ENCODE measurements around the gene CAPN13.

CAPN13 gene

DNA sequence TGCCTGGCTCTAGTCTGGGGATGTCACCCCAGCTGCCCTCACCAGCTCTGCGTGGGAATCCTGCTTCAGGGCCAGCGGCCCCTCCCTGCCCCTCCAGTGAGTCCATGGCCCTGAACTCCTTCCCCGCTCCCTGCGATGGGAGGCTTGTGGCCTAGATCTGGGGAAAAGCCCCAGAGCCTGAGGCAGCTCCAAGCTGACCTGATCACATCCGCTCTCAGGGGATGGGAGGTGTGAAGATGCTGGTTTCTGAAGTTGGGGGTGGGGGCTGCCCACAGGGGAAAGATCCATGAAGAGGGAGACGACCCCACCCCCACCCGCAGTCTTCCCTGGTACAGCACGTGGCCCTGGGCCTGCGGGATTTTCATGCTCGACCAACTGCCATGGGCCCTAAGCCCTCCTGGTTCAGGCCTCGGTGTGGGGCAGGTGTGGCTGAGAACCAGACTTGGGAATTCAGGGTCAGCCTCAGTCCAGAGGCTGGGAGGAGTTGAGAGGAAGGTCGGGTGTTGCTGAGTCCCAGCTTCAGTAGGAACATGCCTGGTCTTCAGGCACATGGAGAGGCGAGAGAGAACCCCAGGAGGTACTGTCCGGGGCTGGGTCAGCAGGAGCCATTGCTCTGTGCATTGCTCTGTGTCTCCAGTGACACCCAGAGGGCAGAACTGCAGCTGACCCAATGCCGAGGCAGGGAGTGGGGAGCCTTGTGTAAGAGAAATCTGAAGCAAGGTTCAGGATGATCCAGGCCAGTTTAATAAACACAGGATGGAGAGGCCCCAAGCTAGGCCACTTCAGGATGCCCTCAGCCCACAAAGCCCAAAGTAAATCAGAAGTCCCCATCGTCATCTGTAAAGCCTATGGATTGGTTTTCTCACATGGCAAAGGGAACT, 115.1 kb downstream of the CAPN13 start:
- Histone ChIP-seq H3K4me1 (ENCODE audit: control insufficient read depth, insufficient read depth, low read length) (peaks cover 3% of the 10 kb centered on the region), H3K36me3 (ENCODE audit: control insufficient read depth, insufficient read depth, low read length) (no peaks in the 10 kb centered on the region), H3K9ac (ENCODE audit: low read depth, low read length) (no peak overlapping the region), H3K27me3 (ENCODE audit: control insufficient read depth, insufficient read depth, low read length) (no peaks in the 10 kb centered on the region), H3K9me3 (ENCODE audit: control insufficient read depth, insufficient read depth, low read length) (no peaks in the 10 kb centered on the region), H3K4me3 (ENCODE audit: low read depth, low read length) (no peak overlapping the region)

- Histone ChIP-seq H3K27me3 (ENCODE audit: control insufficient read depth, insufficient read depth, low read length) (no peaks in the 10 kb centered on the region), H3K4me3 (ENCODE audit: low read depth, low read length) (no peak overlapping the region), H3K36me3 (ENCODE audit: control insufficient read depth, insufficient read depth, low read length) (no peaks in the 10 kb centered on the region), H3K9me3 (ENCODE audit: control insufficient read depth, insufficient read depth, low read length) (no peaks in the 10 kb centered on the region), H3K9ac (ENCODE audit: low read depth, low read length) (no peak overlapping the region), H3K4me1 (ENCODE audit: control insufficient read depth, insufficient read depth, low read length) (peaks cover 3% of the 10 kb centered on the region)
Observed at GRCh38 chr2:30691091-30691947, 115.9 kb downstream of the CAPN13 start.

GRCh38 chr2:30690126-30690561, 117.1 kb downstream of the CAPN13 start:
- no peaks in the 10 kb centered on the region for H3K36me3 ChIP-seq (ENCODE audit: control insufficient read depth, insufficient read depth, low read length)
- H3K4me1 ChIP-seq (ENCODE audit: control insufficient read depth, insufficient read depth, low read length) = peaks cover 7% of the 10 kb centered on the region
- H3K9me3 ChIP-seq (ENCODE audit: control insufficient read depth, insufficient read depth, low read length) = no peaks in the 10 kb centered on the region
- no peak overlapping the region for H3K4me3 ChIP-seq (ENCODE audit: low read depth, low read length)
- no peaks in the 10 kb centered on the region for H3K27me3 ChIP-seq (ENCODE audit: control insufficient read depth, insufficient read depth, low read length)
- H3K9ac ChIP-seq (ENCODE audit: low read depth, low read length) = no peak overlapping the region

- H3K27me3 ChIP-seq (ENCODE audit: control insufficient read depth, insufficient read depth, low read length) = no peaks in the 10 kb centered on the region
- peaks cover 7% of the 10 kb centered on the region for H3K4me1 ChIP-seq (ENCODE audit: control insufficient read depth, insufficient read depth, low read length)
- H3K9me3 ChIP-seq (ENCODE audit: control insufficient read depth, insufficient read depth, low read length) = no peaks in the 10 kb centered on the region
- no peak overlapping the region for H3K4me3 ChIP-seq (ENCODE audit: low read depth, low read length)
- no peak overlapping the region for H3K9ac ChIP-seq (ENCODE audit: low read depth, low read length)
- H3K36me3 ChIP-seq (ENCODE audit: control insufficient read depth, insufficient read depth, low read length) = no peaks in the 10 kb centered on the region
Observed at GRCh38 chr2:30689496-30690125, 117.6 kb downstream of the CAPN13 start.

- Histone ChIP-seq H3K9ac (ENCODE audit: low read depth, low read length) (no peak overlapping the region), H3K27me3 (ENCODE audit: control insufficient read depth, insufficient read depth, low read length) (no peaks in the 10 kb centered on the region), H3K36me3 (ENCODE audit: control insufficient read depth, insufficient read depth, low read length) (no peaks in the 10 kb centered on the region), H3K4me3 (ENCODE audit: low read depth, low read length) (no peak overlapping the region), H3K9me3 (ENCODE audit: control insufficient read depth, insufficient read depth, low read length) (no peaks in the 10 kb centered on the region), H3K4me1 (ENCODE audit: control insufficient read depth, insufficient read depth, low read length) (peaks cover 7% of the 10 kb centered on the region)
Observed at GRCh38 chr2:30688956-30689401, 118.3 kb downstream of the CAPN13 start.

DNA sequence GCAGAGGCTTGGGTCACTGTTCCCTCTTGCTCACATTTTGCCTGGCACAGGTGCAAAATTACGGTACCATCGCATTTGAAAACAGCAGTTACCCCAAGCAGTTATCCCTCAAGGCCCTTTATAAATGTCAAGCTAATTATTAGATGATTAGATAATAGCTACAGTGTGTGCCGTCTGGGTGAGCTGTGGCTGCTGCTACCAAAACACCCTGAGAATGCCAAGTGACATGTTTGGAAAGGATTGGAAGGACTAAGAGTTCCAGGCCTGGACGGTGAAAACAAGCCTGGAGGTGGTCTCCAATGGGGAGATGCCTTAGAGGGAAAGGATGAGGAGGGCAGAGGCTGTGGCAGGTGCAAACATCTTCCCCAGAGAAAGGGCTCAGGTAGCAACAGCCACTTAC, 120.6 kb downstream of the CAPN13 start:
- H3K27me3 ChIP-seq (ENCODE audit: control insufficient read depth, insufficient read depth, low read length) = no peaks in the 10 kb centered on the region
- H3K9ac ChIP-seq (ENCODE audit: low read depth, low read length) = no peak overlapping the region
- H3K4me3 ChIP-seq (ENCODE audit: low read depth, low read length) = no peak overlapping the region
- no peaks in the 10 kb centered on the region for H3K36me3 ChIP-seq (ENCODE audit: control insufficient read depth, insufficient read depth, low read length)
- H3K4me1 ChIP-seq (ENCODE audit: control insufficient read depth, insufficient read depth, low read length) = peaks cover 7% of the 10 kb centered on the region
- no peaks in the 10 kb centered on the region for H3K9me3 ChIP-seq (ENCODE audit: control insufficient read depth, insufficient read depth, low read length)

GRCh38 chr2:30686000-30686399, 121.2 kb downstream of the CAPN13 start:
- H3K4me3 ChIP-seq (ENCODE audit: low read depth, low read length) = no peak overlapping the region
- H3K27me3 ChIP-seq (ENCODE audit: control insufficient read depth, insufficient read depth, low read length) = no peaks in the 10 kb centered on the region
- H3K9me3 ChIP-seq (ENCODE audit: control insufficient read depth, insufficient read depth, low read length) = no peaks in the 10 kb centered on the region
- no peak overlapping the region for H3K9ac ChIP-seq (ENCODE audit: low read depth, low read length)
- no peaks in the 10 kb centered on the region for H3K36me3 ChIP-seq (ENCODE audit: control insufficient read depth, insufficient read depth, low read length)
- peaks cover 7% of the 10 kb centered on the region for H3K4me1 ChIP-seq (ENCODE audit: control insufficient read depth, insufficient read depth, low read length)

DNA sequence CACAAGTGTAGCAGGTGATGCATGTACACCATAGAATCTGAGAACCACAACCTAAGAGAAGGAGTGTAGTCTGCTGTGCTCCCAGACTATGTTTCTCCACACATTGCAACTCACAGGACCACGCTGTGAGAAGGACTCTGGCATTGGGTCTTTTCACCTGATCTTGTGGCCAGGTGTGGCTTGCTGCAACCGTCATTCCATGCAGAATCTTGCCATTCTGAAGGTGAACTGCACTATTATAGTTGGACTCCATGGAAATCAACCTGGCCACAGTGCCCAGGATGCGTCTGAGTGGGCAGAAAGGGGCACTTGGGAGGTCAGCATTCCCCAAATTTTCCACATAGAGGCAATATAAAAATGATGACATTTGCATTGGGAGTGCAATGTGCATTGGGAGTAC, 122.2 kb downstream of the CAPN13 start:
- Histone ChIP-seq H3K9me3 (ENCODE audit: control insufficient read depth, insufficient read depth, low read length) (no peaks in the 10 kb centered on the region), H3K27me3 (ENCODE audit: control insufficient read depth, insufficient read depth, low read length) (no peaks in the 10 kb centered on the region), H3K4me1 (ENCODE audit: control insufficient read depth, insufficient read depth, low read length) (peaks cover 7% of the 10 kb centered on the region)

GRCh38 chr2:30684516-30684915, 122.7 kb downstream of the CAPN13 start:
- no peak overlapping the region for H3K4me3 ChIP-seq (ENCODE audit: low read depth, low read length)
- no peak overlapping the region for H3K9ac ChIP-seq (ENCODE audit: low read depth, low read length)
- peaks cover 7% of the 10 kb centered on the region for H3K4me1 ChIP-seq (ENCODE audit: control insufficient read depth, insufficient read depth, low read length)

More for the DNA sequence above, 122.2 kb downstream of the CAPN13 start:
- H3K4me3 ChIP-seq (ENCODE audit: low read depth, low read length) = no peak overlapping the region
- no peak overlapping the region for H3K9ac ChIP-seq (ENCODE audit: low read depth, low read length)
- H3K36me3 ChIP-seq (ENCODE audit: control insufficient read depth, insufficient read depth, low read length) = no peaks in the 10 kb centered on the region

DNA sequence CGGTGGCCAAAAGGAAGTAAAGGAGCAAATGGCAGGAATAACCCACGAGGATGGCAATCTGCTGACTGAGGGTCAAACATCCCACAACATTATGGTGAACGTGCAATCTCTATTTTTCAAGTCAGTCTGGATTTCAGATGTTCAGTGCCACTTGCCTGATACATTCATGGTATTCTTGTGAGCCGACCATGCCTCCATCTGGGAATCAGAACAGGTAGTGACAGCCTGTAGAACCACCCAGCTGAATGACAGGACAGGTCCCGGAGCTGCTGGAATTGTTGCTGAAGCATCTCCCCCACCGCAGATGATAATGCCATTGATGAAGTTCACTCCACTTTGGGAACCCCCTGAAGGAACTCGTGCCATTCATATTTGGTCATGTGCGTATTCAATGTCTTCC, 123.2 kb downstream of the CAPN13 start:
- no peaks in the 10 kb centered on the region for H3K36me3 ChIP-seq (ENCODE audit: control insufficient read depth, insufficient read depth, low read length)
- H3K9ac ChIP-seq (ENCODE audit: low read depth, low read length) = no peak overlapping the region
- no peaks in the 10 kb centered on the region for H3K9me3 ChIP-seq (ENCODE audit: control insufficient read depth, insufficient read depth, low read length)
- H3K4me3 ChIP-seq (ENCODE audit: low read depth, low read length) = no peak overlapping the region
- H3K4me1 ChIP-seq (ENCODE audit: control insufficient read depth, insufficient read depth, low read length) = peaks cover 6% of the 10 kb centered on the region
- no peaks in the 10 kb centered on the region for H3K27me3 ChIP-seq (ENCODE audit: control insufficient read depth, insufficient read depth, low read length)

More at GRCh38 chr2:30684516-30684915, 122.7 kb downstream of the CAPN13 start:
- Histone ChIP-seq H3K9me3 (ENCODE audit: control insufficient read depth, insufficient read depth, low read length) (no peaks in the 10 kb centered on the region), H3K36me3 (ENCODE audit: control insufficient read depth, insufficient read depth, low read length) (no peaks in the 10 kb centered on the region), H3K27me3 (ENCODE audit: control insufficient read depth, insufficient read depth, low read length) (no peaks in the 10 kb centered on the region)

DNA sequence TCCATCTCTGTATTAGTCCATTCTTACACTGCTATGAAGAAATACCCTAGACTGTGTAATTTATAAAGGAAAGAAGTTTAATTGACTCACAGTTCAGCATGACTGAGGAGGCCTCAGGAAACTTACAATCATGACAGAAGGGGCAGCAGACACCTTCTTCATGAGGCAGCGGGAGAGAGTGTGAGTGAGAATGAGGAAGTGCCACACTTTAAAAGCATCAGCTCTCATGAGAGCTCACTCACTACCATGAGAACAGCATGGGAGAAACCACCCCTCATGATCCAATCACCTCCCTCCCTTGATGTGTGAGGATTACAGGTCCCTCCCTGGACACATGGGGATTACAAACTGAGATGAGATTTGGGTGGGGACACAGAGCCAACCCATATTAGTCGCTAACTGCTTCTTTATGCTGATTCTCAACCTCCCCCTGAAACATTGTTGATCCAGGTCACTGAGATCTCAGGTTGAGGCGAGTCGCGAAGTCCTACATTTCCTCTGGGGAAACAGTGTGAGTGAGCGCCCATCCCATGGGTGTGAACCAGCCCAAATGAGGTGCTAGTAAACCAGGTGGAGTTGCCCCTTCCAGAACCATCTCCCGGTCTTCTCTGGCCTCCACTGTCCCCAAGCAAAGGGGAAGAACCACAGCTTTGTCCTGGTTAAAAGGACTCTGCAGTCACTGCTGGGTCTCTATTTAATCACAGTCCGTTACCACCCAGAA, 123.8 kb downstream of the CAPN13 start:
- Histone ChIP-seq H3K9ac (ENCODE audit: low read depth, low read length) (no peak overlapping the region), H3K36me3 (ENCODE audit: control insufficient read depth, insufficient read depth, low read length) (no peaks in the 10 kb centered on the region), H3K9me3 (ENCODE audit: control insufficient read depth, insufficient read depth, low read length) (no peaks in the 10 kb centered on the region), H3K4me1 (ENCODE audit: control insufficient read depth, insufficient read depth, low read length) (peaks cover 3% of the 10 kb centered on the region), H3K4me3 (ENCODE audit: low read depth, low read length) (no peak overlapping the region), H3K27me3 (ENCODE audit: control insufficient read depth, insufficient read depth, low read length) (no peaks in the 10 kb centered on the region)
